ENCODE measurements around the gene TBRG4. TPM values are rescaled to one million over a fixed set of nuclear protein-coding genes. Genes with fewer than 3 reads are reported as not detected.

The TBRG4 gene
- total RNA-seq, 1 experiment from 2014 or later = 127 TPM

GRCh38 chr7:45157653-45158401 lies 46.3 kb upstream of the TBRG4 start, which contains the start of gene RAMP3:
RAMP3 (plus strand) TSS chr7:45157791; CDS start chr7:45157829, 38 bp downstream.
- Histone ChIP-seq H3K27me3 (ENCODE audit: insufficient read depth, low read length) (peaks cover 10% of the 10 kb centered on the region; the same call in 1 of the 2 replicates), H2BK12ac (ENCODE audit: insufficient read length, low read depth, low read length) (no peak within 1 kb of the TSS), H3K56ac (ENCODE audit: insufficient read length, low read depth, low read length) (no peak within 1 kb of the TSS), H3K27ac (ENCODE audit: insufficient read length, low read depth, low read length) (no peak within 1 kb of the TSS), H2BK15ac (ENCODE audit: low read depth, low read length) (no peak within 1 kb of the TSS), H3K18ac (ENCODE audit: insufficient read length, low read depth, low read length) (no peak within 1 kb of the TSS), H2BK20ac (ENCODE audit: low read depth, low read length, poor library complexity, severe bottlenecking) (no peak within 1 kb of the TSS), H3K9me3 (ENCODE audit: control insufficient read depth, low read depth, low read length) (no peaks in the 10 kb centered on the region), H3K9ac (ENCODE audit: extremely low read depth, insufficient read length, low read length) (no peak within 1 kb of the TSS), H3K79me2 (ENCODE audit: insufficient read depth, low read length) (no peaks in the 10 kb centered on the region), H3T11ph (ENCODE audit: low read length) (no peak within 1 kb of the TSS), H3K23ac (ENCODE audit: insufficient read length, low read depth, low read length) (no peak within 1 kb of the TSS), H3K4me2 (ENCODE audit: insufficient read depth, insufficient read length, low read length) (peak within 1 kb of the TSS; percentile 35), H4K20me1 (ENCODE audit: control insufficient read depth, insufficient read depth, insufficient read length) (no peaks in the 10 kb centered on the region), H4K8ac (replicated peaks; ENCODE audit: insufficient read length, low read depth, low read length) (no peak within 1 kb of the TSS), H3K4me1 (ENCODE audit: insufficient read depth, low read length) (no peaks in the 10 kb centered on the region), H2AFZ (ENCODE audit: low read length) (no peak within 1 kb of the TSS), H4K5ac (ENCODE audit: insufficient read length, low read depth, low read length) (no peak within 1 kb of the TSS), H4K91ac (ENCODE audit: insufficient read length, low read depth, low read length) (no peak within 1 kb of the TSS), H3K23me2 (ENCODE audit: insufficient read length, low read depth, low read length, poor library complexity, severe bottlenecking) (peaks cover 2% of the 10 kb centered on the region), H3K79me1 (ENCODE audit: insufficient read depth, low read depth, low read length, poor library complexity, severe bottlenecking) (no peaks in the 10 kb centered on the region), H2BK5ac (ENCODE audit: insufficient read length, low read length) (no peak within 1 kb of the TSS), H3K4ac (ENCODE audit: low read depth, low read length) (no peak within 1 kb of the TSS), H2AK5ac (ENCODE audit: insufficient read length, low read length) (no peak within 1 kb of the TSS), H2BK120ac (ENCODE audit: low read depth, low read length, poor library complexity, severe bottlenecking) (no peak within 1 kb of the TSS), H3K14ac (ENCODE audit: insufficient read depth, low read length) (no peak within 1 kb of the TSS; the same call in 1 of the 2 replicates)
- DNase-seq = no peak
- H3K27ac Mint-ChIP-seq = no peak within 1 kb of the TSS; a peak in 1 of 7 replicates
- peaks cover 42% of the 10 kb centered on the region for H3K27me3 Mint-ChIP-seq (ENCODE audit: low read depth)
- no peaks in the 10 kb centered on the region; a peak in 1 of 7 replicates for H3K36me3 Mint-ChIP-seq (ENCODE audit: insufficient read depth in 1 of 3, low read depth in 3 of 3)
- no peaks in the 10 kb centered on the region; a peak in 1 of 5 replicates for H3K9me3 Mint-ChIP-seq
- no peak for TF ChIP-seq CTCF (conservative IDR thresholded peaks at IDR 0.05)
- H3K4me3 Mint-ChIP-seq = peak within 1 kb of the TSS; percentile 67 to 85
- WGBS (ENCODE audit: extremely low coverage, insufficient read length, low lambda C conversion rate) = no CpG with 5 or more reads among the region's 56 CpGs
- H3K4me1 Mint-ChIP-seq = peaks cover 15 to 16% of the 10 kb centered on the region in 2 experiments

Measured in H9 (cell line).